H9 (cell line): ENCODE data around the gene PNMA1. TPM values are rescaled to one million over a fixed set of nuclear protein-coding genes. Genes with fewer than 3 reads are reported as not detected.

Experiments used
- DNase-seq: peaks from one replicate; pipeline ENCODE4 v3.0.0-alpha.2; 2017
- H2AFZ ChIP-seq: one replicate; pipeline ENCODE4 v1.6.1; 2013; ENCODE audit warnings: mild to moderate bottlenecking, low read length, control low read depth, moderate library complexity
- H2AK5ac ChIP-seq: 2 replicates; pipeline ENCODE4 v1.6.1; 2013; ENCODE audit warnings: low read length, control low read depth, mixed read lengths; ENCODE audit not compliant: insufficient read length
- H2BK120ac ChIP-seq: one replicate; pipeline ENCODE4 v1.6.1; 2013; ENCODE audit warnings: low read depth, mild to moderate bottlenecking, low read length, control low read depth, inconsistent platforms; ENCODE audit not compliant: poor library complexity, severe bottlenecking
- H2BK12ac ChIP-seq: 2 replicates; pipeline ENCODE4 v1.6.1; 2013; ENCODE audit warnings: low read length, control low read depth, mixed read lengths, low read depth; ENCODE audit not compliant: insufficient read length
- H2BK15ac ChIP-seq: 2 replicates; pipeline ENCODE4 v1.6.1; 2013; ENCODE audit warnings: low read depth, low read length, control low read depth
- H2BK20ac ChIP-seq: one replicate; pipeline ENCODE4 v1.6.1; 2013; ENCODE audit warnings: low read depth, mild to moderate bottlenecking, low read length, control low read depth, inconsistent platforms; ENCODE audit not compliant: poor library complexity, severe bottlenecking
- H2BK5ac ChIP-seq: 2 replicates; pipeline ENCODE4 v1.6.1; 2013; ENCODE audit warnings: low read length, control low read depth, mixed read lengths; ENCODE audit not compliant: insufficient read length
- H3K14ac ChIP-seq: 2 replicates; pipeline ENCODE4 v1.6.1; 2013; ENCODE audit warnings: low read length, control low read depth; ENCODE audit not compliant: insufficient read depth
- H3K18ac ChIP-seq: 2 replicates; pipeline ENCODE4 v1.6.1; 2013; ENCODE audit warnings: low read depth, mild to moderate bottlenecking, mixed read lengths, low read length, control low read depth; ENCODE audit not compliant: insufficient read length
- H3K23ac ChIP-seq: 2 replicates; pipeline ENCODE4 v1.6.1; 2013; ENCODE audit warnings: low read length, control low read depth, mixed read lengths, low read depth; ENCODE audit not compliant: insufficient read length
- H3K23me2 ChIP-seq: 2 replicates; pipeline ENCODE4 v1.6.1; 2013; ENCODE audit warnings: low read depth, mild to moderate bottlenecking, mixed read lengths, low read length, control low read depth; ENCODE audit not compliant: insufficient read length, poor library complexity, severe bottlenecking
- H3K27ac ChIP-seq: 2 replicates; pipeline ENCODE4 v1.5.1; 2013; ENCODE audit warnings: low read length, control low read depth, mixed read lengths, low read depth; ENCODE audit not compliant: insufficient read length
- H3K27me3 ChIP-seq: 2 replicates; pipeline ENCODE4 v1.6.1; 2013; ENCODE audit warnings: low read length, control low read depth, inconsistent platforms; ENCODE audit not compliant: insufficient read depth
- H3K4ac ChIP-seq: 2 replicates; pipeline ENCODE4 v1.6.1; 2013; ENCODE audit warnings: low read depth, mild to moderate bottlenecking, control low read depth, inconsistent platforms, low read length, moderate library complexity
- H3K4me1 ChIP-seq: 2 replicates; pipeline ENCODE4 v1.6.1; 2013; ENCODE audit warnings: low read length, control low read depth, inconsistent platforms; ENCODE audit not compliant: insufficient read depth
- H3K4me2 ChIP-seq: 2 replicates; pipeline ENCODE4 v1.6.1; 2013; ENCODE audit warnings: low read length, control low read depth, mixed read lengths; ENCODE audit not compliant: insufficient read length, insufficient read depth
- H3K56ac ChIP-seq: 2 replicates; pipeline ENCODE4 v1.6.1; 2013; ENCODE audit warnings: low read depth, mild to moderate bottlenecking, mixed read lengths, low read length, control low read depth; ENCODE audit not compliant: insufficient read length
- H3K79me1 ChIP-seq: 2 replicates; pipeline ENCODE4 v1.6.1; 2013; ENCODE audit warnings: low read depth, mild to moderate bottlenecking, moderate library complexity, low read length, control low read depth, inconsistent platforms; ENCODE audit not compliant: insufficient read depth, poor library complexity, severe bottlenecking
- H3K79me2 ChIP-seq: 2 replicates; pipeline ENCODE4 v1.6.1; 2013; ENCODE audit warnings: low read length, control low read depth, inconsistent platforms; ENCODE audit not compliant: insufficient read depth
- H3K9ac ChIP-seq: 2 replicates; pipeline ENCODE4 v1.6.1; 2013; ENCODE audit warnings: low read length, control low read depth, mixed read lengths; ENCODE audit not compliant: insufficient read length; ENCODE audit errors: extremely low read depth
- H3K9me3 ChIP-seq: one replicate; pipeline ENCODE4 v1.6.1; 2013; ENCODE audit warnings: low read depth, low read length, inconsistent platforms; ENCODE audit not compliant: control insufficient read depth
- H3T11ph ChIP-seq: one replicate; pipeline ENCODE4 v1.6.1; 2013; ENCODE audit warnings: mild to moderate bottlenecking, low read length, control low read depth, inconsistent platforms
- H4K20me1 ChIP-seq: one replicate; pipeline ENCODE4 v1.6.1; 2013; ENCODE audit not compliant: control insufficient read depth, insufficient read length, insufficient read depth
- H4K5ac ChIP-seq: 2 replicates; pipeline ENCODE4 v1.6.1; 2013; ENCODE audit warnings: low read depth, mild to moderate bottlenecking, mixed read lengths, low read length, control low read depth; ENCODE audit not compliant: insufficient read length
- H4K8ac ChIP-seq: replicated peaks from 2 replicates; pipeline ENCODE4 v1.6.1; 2013; ENCODE audit warnings: low read length, control low read depth, mixed read lengths, low read depth; ENCODE audit not compliant: insufficient read length
- H4K91ac ChIP-seq: 2 replicates; pipeline ENCODE4 v1.6.1; 2013; ENCODE audit warnings: low read depth, mild to moderate bottlenecking, moderate library complexity, mixed read lengths, low read length, control low read depth; ENCODE audit not compliant: insufficient read length
- H3K27ac Mint-ChIP-seq, 3 experiments: 2 replicates in 2 of 3; 3 replicates in 1 of 3; pipeline ENCODE4 v1.8.0; 2020 to 2021; ENCODE audit warnings: mixed read lengths in 3 of 3, mild to moderate bottlenecking in 1 of 3, moderate library complexity in 1 of 3
- H3K27me3 Mint-ChIP-seq: 2 replicates; pipeline ENCODE4 v1.8.0; 2021; ENCODE audit warnings: low read depth, mild to moderate bottlenecking, moderate library complexity, mixed read lengths
- H3K36me3 Mint-ChIP-seq, 3 experiments: 2 replicates in 2 of 3; 3 replicates in 1 of 3; pipeline ENCODE4 v1.8.0; 2020 to 2021; ENCODE audit warnings: low read depth in 3 of 3, mixed read lengths in 3 of 3; ENCODE audit not compliant: insufficient read depth in 1 of 3
- H3K4me1 Mint-ChIP-seq, 2 experiments: 2 replicates each; pipeline ENCODE4 v1.8.0; 2020; ENCODE audit warnings: mixed read lengths in 2 of 2
- H3K4me3 Mint-ChIP-seq, 2 experiments: 2 replicates in 1 of 2; 3 replicates in 1 of 2; pipeline ENCODE4 v1.8.0; 2020 to 2021; ENCODE audit warnings: mild to moderate bottlenecking in 2 of 2, mixed read lengths in 2 of 2, moderate library complexity in 1 of 2
- H3K9me3 Mint-ChIP-seq, 2 experiments: 2 replicates in 1 of 2; 3 replicates in 1 of 2; pipeline ENCODE4 v1.8.0; 2020; ENCODE audit warnings: mild to moderate bottlenecking in 2 of 2, mixed read lengths in 2 of 2, moderate library complexity in 1 of 2
- WGBS: extraction: QIAGEN DNeasy Blood & Tissue Kit; methylation state at CpG from one replicate; pipeline ENCODE4 v1.1.7; 2013; ENCODE audit warnings: missing lambda C conversion rate, low lambda C conversion rate, mixed read lengths; ENCODE audit not compliant: insufficient read length; ENCODE audit errors: extremely low coverage; 5-methylcytosine and 5-hydroxymethylcytosine counted together
- microRNA-seq: library from miRNA; unstranded; fragments of <30 nt; microRNA quantifications from one replicate; pipeline ENCODE4, GENCODE V29; 2020; ENCODE audit warnings: borderline microRNAs expressed
- total RNA-seq: library from RNA; stranded (reverse); gene quantifications from 2 replicates; pipeline ENCODE4 v1.2.1, GENCODE V29; 2021
- TF ChIP-seq, protein P1 (sequence below): fragments of 200-600 bp; sonication (generic); conservative IDR thresholded peaks from 3 replicates; pipeline ENCODE4 v1.8.0; 2021; ENCODE audit warnings: antibody characterized with exemption, mild to moderate bottlenecking

The PNMA1 gene
- total RNA-seq, 1 experiment from 2014 or later, result 56.1 TPM

DNA sequence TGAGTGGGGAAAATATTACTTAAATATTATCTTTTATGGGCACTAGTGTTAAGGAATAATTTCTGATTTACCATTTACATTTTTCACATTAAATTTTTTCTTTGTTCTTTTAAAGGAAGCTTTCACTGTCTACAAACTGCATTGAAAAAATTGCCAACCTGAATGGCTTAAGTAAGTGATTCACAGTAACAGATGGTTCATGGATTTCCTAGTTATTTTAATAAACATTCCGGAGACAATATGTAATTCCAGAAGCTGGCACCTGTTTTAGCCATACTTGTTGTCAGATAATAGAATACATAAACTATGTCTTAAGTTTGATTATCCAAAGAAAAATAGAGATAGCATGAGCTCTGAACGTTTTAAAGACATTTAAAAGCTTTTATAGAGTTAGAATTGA is 52.3 kb downstream of the PNMA1 start:
- peaks cover 0 to 3% of the 10 kb centered on the region in 2 experiments; a peak in 1 of 5 replicates for H3K9me3 Mint-ChIP-seq
- Histone ChIP-seq H2BK120ac (no peak overlapping the region), H2AFZ (no peak overlapping the region), H3K18ac (no peak overlapping the region), H3K27me3 (no peaks in the 10 kb centered on the region), H3K79me2 (no peaks in the 10 kb centered on the region), H2BK5ac (no peak overlapping the region), H2BK20ac (no peak overlapping the region), H3K23me2 (no peaks in the 10 kb centered on the region), H3K4me2 (no peak overlapping the region), H2BK12ac (no peak overlapping the region), H3K4me1 (no peaks in the 10 kb centered on the region), H4K8ac (no peak overlapping the region), H4K5ac (no peak overlapping the region), H3K56ac (no peak overlapping the region), H3T11ph (no peak overlapping the region), H3K4ac (no peak overlapping the region), H3K9ac (no peak overlapping the region), H3K79me1 (no peaks in the 10 kb centered on the region), H3K14ac (no peak overlapping the region), H3K9me3 (no peaks in the 10 kb centered on the region), H4K20me1 (no peaks in the 10 kb centered on the region), H3K23ac (no peak overlapping the region), H2BK15ac (no peak overlapping the region), H4K91ac (no peak overlapping the region), H3K27ac (no peak overlapping the region), H2AK5ac (no peak overlapping the region)
- peaks cover 7 to 10% (median 8%) of the 10 kb centered on the region in 3 experiments for H3K36me3 Mint-ChIP-seq
- no peak overlapping the region for H3K27ac Mint-ChIP-seq
- peaks cover 0 to 5% of the 10 kb centered on the region in 2 experiments; a peak in 2 of 4 replicates for H3K4me1 Mint-ChIP-seq
- no peak for DNase-seq
- H3K4me3 Mint-ChIP-seq, result no peak overlapping the region
- TF ChIP-seq, protein P1, sequence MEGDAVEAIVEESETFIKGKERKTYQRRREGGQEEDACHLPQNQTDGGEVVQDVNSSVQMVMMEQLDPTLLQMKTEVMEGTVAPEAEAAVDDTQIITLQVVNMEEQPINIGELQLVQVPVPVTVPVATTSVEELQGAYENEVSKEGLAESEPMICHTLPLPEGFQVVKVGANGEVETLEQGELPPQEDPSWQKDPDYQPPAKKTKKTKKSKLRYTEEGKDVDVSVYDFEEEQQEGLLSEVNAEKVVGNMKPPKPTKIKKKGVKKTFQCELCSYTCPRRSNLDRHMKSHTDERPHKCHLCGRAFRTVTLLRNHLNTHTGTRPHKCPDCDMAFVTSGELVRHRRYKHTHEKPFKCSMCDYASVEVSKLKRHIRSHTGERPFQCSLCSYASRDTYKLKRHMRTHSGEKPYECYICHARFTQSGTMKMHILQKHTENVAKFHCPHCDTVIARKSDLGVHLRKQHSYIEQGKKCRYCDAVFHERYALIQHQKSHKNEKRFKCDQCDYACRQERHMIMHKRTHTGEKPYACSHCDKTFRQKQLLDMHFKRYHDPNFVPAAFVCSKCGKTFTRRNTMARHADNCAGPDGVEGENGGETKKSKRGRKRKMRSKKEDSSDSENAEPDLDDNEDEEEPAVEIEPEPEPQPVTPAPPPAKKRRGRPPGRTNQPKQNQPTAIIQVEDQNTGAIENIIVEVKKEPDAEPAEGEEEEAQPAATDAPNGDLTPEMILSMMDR, result no peak
- no peaks in the 10 kb centered on the region for H3K27me3 Mint-ChIP-seq
- WGBS, result no CpG with 5 or more reads among the region's 2 CpGs

Small RNAs within 50 kb of the gene (microRNA-seq; reads per million reads assigned to microRNA genes)
- gene MIR4505, result not detected

Other genes starting within 250 kb of the PNMA1 start
- gene RIOX1, start 223.5 kb downstream of the PNMA1 start, total RNA-seq, result 32.1 and 37.2 TPM in 2 replicates
- gene ACOT1, start 177.2 kb downstream of the PNMA1 start, total RNA-seq, result 2.0 and 3.9 TPM in 2 replicates
- 0.15 and 0.31 TPM in 2 replicates for gene HEATR4, start 155.4 kb downstream of the PNMA1 start, total RNA-seq
- gene ACOT2, start 145.2 kb downstream of the PNMA1 start, total RNA-seq, result 10.2 and 10.3 TPM in 2 replicates
- 1.8 and 1.9 TPM in 2 replicates for gene ACOT4, start 122.5 kb downstream of the PNMA1 start, total RNA-seq
- not detected in 2 replicates for gene ACOT6, start 101.9 kb downstream of the PNMA1 start, total RNA-seq
- 12.3 and 17.7 TPM in 2 replicates for gene DNAL1, start 69.4 kb downstream of the PNMA1 start, total RNA-seq
- 5.5 and 6.7 TPM in 2 replicates for gene PTGR2, start 137.4 kb upstream of the PNMA1 start, total RNA-seq
- gene ZNF410, start 172.5 kb upstream of the PNMA1 start, total RNA-seq, result 24.5 and 28.1 TPM in 2 replicates
- gene FAM161B, start 235.7 kb upstream of the PNMA1 start, total RNA-seq, result 0.79 and 0.92 TPM in 2 replicates
- gene COQ6, start 235.9 kb upstream of the PNMA1 start, total RNA-seq, result 12.0 and 15.4 TPM in 2 replicates